Measurements from ENCODE around the gene EYS. TPM values are rescaled to one million over a fixed set of nuclear protein-coding genes. Genes with fewer than 3 reads are reported as not detected.

Gene EYS
- polyA plus RNA-seq, 1 experiment, result not detected

DNA sequence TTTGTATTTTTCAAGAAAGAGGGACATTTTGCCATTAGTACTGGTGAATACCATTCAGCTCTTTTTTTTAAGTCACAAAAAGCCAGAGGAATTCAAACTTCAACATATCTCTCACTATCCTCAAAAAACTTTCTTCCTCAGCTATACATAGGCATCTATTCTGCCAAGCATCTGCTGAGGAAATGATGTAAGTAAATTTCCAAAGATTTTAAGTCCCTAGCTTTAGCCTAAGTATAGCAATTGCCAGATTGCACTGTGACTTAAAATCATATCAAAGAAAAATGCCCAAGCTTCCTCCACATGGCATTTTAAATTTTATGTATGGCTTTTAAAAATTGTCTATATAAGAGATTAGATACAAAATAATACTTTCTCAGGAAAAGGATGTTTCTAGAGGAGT, 237.4 kb downstream of the EYS start:
- ChIA-PET CTCF (no interaction called here), POLR2A (no interaction called here)
- H3K27me3 ChIP-seq (ENCODE audit: control insufficient read depth, insufficient read depth, low read length), result no peaks in the 10 kb centered on the region
- H3K36me3 ChIP-seq (ENCODE audit: control insufficient read depth, insufficient read depth, low read length), result no peaks in the 10 kb centered on the region
- DNase-seq (ENCODE audit: low read depth), result no peak
- TF ChIP-seq, protein P1, sequence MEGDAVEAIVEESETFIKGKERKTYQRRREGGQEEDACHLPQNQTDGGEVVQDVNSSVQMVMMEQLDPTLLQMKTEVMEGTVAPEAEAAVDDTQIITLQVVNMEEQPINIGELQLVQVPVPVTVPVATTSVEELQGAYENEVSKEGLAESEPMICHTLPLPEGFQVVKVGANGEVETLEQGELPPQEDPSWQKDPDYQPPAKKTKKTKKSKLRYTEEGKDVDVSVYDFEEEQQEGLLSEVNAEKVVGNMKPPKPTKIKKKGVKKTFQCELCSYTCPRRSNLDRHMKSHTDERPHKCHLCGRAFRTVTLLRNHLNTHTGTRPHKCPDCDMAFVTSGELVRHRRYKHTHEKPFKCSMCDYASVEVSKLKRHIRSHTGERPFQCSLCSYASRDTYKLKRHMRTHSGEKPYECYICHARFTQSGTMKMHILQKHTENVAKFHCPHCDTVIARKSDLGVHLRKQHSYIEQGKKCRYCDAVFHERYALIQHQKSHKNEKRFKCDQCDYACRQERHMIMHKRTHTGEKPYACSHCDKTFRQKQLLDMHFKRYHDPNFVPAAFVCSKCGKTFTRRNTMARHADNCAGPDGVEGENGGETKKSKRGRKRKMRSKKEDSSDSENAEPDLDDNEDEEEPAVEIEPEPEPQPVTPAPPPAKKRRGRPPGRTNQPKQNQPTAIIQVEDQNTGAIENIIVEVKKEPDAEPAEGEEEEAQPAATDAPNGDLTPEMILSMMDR (IDR thresholded peaks at IDR 0.05; ENCODE audit: insufficient read depth, low read depth, low read length), result no peak
- no peak overlapping the region for H3K4me3 ChIP-seq (ENCODE audit: low read depth, low read length)

DNA sequence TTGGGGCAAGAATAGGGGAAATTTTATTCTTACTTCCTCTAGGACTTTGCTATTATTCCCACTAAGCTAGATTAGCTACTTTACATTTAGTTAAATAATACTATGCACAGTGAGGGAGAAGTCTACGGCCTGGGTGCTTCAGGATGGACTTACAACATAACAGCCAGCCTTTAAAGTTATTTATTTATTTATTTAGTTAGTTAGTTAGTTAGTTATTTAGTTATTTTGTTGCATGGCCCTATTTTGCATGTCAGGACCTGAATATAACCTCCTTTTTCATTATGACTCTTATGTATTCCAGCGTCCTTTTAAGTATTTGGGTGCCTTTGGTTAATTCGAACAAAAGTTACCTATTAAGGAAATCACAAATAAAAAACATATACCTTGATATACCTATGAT, 238.7 kb downstream of the EYS start:
- Histone ChIP-seq H3K27me3 (ENCODE audit: control insufficient read depth, insufficient read depth, low read length) (no peaks in the 10 kb centered on the region), H3K4me3 (ENCODE audit: low read depth, low read length) (no peak overlapping the region), H3K36me3 (ENCODE audit: control insufficient read depth, insufficient read depth, low read length) (no peaks in the 10 kb centered on the region)
- DNase-seq (ENCODE audit: low read depth), result no peak
- POLR2A ChIA-PET, result no interaction called here
- CTCF ChIA-PET, result no interaction called here
- TF ChIP-seq, protein P1 (IDR thresholded peaks at IDR 0.05; ENCODE audit: insufficient read depth, low read depth, low read length), result no peak

DNA sequence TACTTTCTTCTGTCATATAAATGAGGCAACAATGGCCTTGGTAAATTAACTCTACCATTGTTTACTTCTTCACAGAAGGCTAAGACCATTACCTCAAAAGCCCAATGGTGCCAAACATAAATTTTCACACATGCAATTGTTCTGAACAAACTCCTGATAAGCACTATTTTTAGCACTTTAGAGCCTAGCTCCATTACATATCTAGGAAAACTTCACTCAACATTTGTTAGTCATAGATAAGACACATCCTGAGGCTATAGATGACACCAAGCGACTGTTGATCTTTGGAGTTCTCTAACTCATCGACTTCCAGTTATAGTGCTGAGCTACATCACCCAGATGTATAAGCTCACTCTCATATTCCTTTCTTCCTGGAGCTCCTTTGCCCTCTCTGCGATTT, 245.9 kb downstream of the EYS start:
- Histone ChIP-seq H3K4me3 (ENCODE audit: low read depth, low read length) (no peak overlapping the region), H3K27me3 (ENCODE audit: control insufficient read depth, insufficient read depth, low read length) (no peaks in the 10 kb centered on the region), H3K36me3 (ENCODE audit: control insufficient read depth, insufficient read depth, low read length) (no peaks in the 10 kb centered on the region)
- ChIA-PET CTCF (no interaction called here), POLR2A (no interaction called here)
- no peak for DNase-seq (ENCODE audit: low read depth)
- TF ChIP-seq, protein P1 (IDR thresholded peaks at IDR 0.05; ENCODE audit: insufficient read depth, low read depth, low read length), result no peak

DNA sequence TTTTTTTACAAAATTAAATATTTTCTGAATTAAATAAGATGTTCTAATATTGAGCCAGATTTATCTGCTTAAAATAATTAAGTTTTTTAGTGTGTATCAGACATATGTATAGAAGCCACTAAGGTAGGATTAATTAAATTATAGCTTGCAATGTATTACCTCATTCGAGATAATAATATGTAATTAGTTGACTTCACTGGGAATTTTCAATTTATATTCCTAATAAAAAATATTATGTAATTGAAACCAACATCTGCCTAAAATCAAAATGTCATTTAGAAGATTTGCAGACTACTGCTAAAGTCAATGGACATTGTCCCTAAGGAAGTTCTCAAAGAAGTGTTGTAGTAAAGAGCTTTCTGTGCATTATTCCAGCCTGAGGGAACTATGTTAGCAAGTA, 254.7 kb downstream of the EYS start:
- no peak overlapping the region for H3K4me3 ChIP-seq (ENCODE audit: low read depth, low read length)
- no peak for DNase-seq (ENCODE audit: low read depth)
- POLR2A ChIA-PET, result no interaction called here
- no peaks in the 10 kb centered on the region for H3K36me3 ChIP-seq (ENCODE audit: control insufficient read depth, insufficient read depth, low read length)
- TF ChIP-seq, protein P1 (IDR thresholded peaks at IDR 0.05; ENCODE audit: insufficient read depth, low read depth, low read length), result no peak
- no peaks in the 10 kb centered on the region for H3K27me3 ChIP-seq (ENCODE audit: control insufficient read depth, insufficient read depth, low read length)
- CTCF ChIA-PET, result no interaction called here

DNA sequence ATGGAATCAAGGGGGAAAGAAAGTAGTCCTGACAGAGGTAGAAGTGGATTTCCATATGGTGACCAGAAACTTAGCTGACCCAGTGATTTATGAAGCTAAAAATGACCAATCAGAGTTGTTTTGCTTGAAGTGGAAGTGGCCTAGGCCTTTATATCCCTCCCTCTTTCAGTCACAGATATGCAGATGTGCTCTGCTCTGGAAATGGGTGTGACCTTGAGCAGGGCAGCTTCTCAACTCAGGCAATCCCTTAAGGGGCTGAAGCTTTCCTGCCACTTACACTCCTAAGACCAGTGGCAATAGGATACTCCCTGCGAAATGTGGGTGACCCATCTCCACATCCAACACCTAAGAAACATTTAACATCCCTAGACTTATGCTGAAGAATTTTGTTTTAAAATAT, 256.6 kb downstream of the EYS start:
- TF ChIP-seq, protein P1 (IDR thresholded peaks at IDR 0.05; ENCODE audit: insufficient read depth, low read depth, low read length), result no peak
- Histone ChIP-seq H3K4me3 (ENCODE audit: low read depth, low read length) (no peak overlapping the region), H3K36me3 (ENCODE audit: control insufficient read depth, insufficient read depth, low read length) (no peaks in the 10 kb centered on the region), H3K27me3 (ENCODE audit: control insufficient read depth, insufficient read depth, low read length) (no peaks in the 10 kb centered on the region)
- CTCF ChIA-PET, result no interaction called here
- POLR2A ChIA-PET, result no interaction called here
- no peak for DNase-seq (ENCODE audit: low read depth)
